Astrocyte of the cerebellum (primary cell): ENCODE data around the gene SAV1.
A peak's percentile ranks its signal among the peaks of the same experiment; 100 is the strongest.

Experiments used
- DNase-seq: peaks from one replicate; pipeline ENCODE4 v3.0.0-alpha.2; 2011; ENCODE audit warnings: low read depth
- H3K4me3 ChIP-seq: 2 replicates; pipeline ENCODE4 v1.5.1; 2011; ENCODE audit warnings: mild to moderate bottlenecking, low read depth, low read length, moderate library complexity
- CTCF ChIP-seq: IDR thresholded peaks from 2 replicates; pipeline ENCODE4 v1.5.1; 2012; ENCODE audit warnings: low read length, low read depth, moderate library complexity, mild to moderate bottlenecking; ENCODE audit errors: missing control alignments
- in situ Hi-C: cut with HindIII; loops from 2 replicates; pipeline ENCODE4 v1.10.0; 2017; ENCODE audit warnings: low sequenced_read_pairs

The SAV1 gene

GRCh38 chr14:50676814-50677516 lies 8.9 kb upstream of the SAV1 start:
- in situ Hi-C loops, result no loop called here
- no peak overlapping the region for H3K4me3 ChIP-seq

GRCh38 chr14:50675597-50675996 lies 7.5 kb upstream of the SAV1 start:
- no peak for DNase-seq
- no peak for TF ChIP-seq CTCF
- H3K4me3 ChIP-seq, result no peak overlapping the region
- in situ Hi-C loops, result no loop called here

More at GRCh38 chr14:50676814-50677516, 8.9 kb upstream of the SAV1 start:
- TF ChIP-seq CTCF, result no peak
- no peak for DNase-seq

GRCh38 chr14:50670866-50671256 lies 2.8 kb upstream of the SAV1 start:
- in situ Hi-C loops, result no loop called here
- DNase-seq, result no peak
- TF ChIP-seq CTCF, result no peak
- H3K4me3 ChIP-seq, result no peak overlapping the region

- TF ChIP-seq CTCF, result no peak
- no peak overlapping the region for H3K4me3 ChIP-seq
- DNase-seq, result no peak
- in situ Hi-C loops, result no loop called here
Measured at GRCh38 chr14:50670196-50670865, 2.2 kb upstream of the SAV1 start.

- no peak for DNase-seq
- in situ Hi-C loops, result no loop called here
- no peak overlapping the region for H3K4me3 ChIP-seq
- no peak for TF ChIP-seq CTCF
Measured at GRCh38 chr14:50669441-50669986, 1.4 kb upstream of the SAV1 start.

GRCh38 chr14:50668826-50669143 lies 679 bp upstream of the SAV1 start:
- in situ Hi-C loops, result no loop called here
- H3K4me3 ChIP-seq, result peak overlapping the region; percentile 88
- no peak for DNase-seq
- no peak for TF ChIP-seq CTCF
